Prostate gland (tissue), 2 donors: ENCODE measurements around the gene PSMG4. TPM values are rescaled to one million over a fixed set of nuclear protein-coding genes. Genes with fewer than 3 reads are reported as not detected.

Experiments
- DNase-seq: peaks from one replicate; pipeline ENCODE4 v3.0.0-alpha.2; 2019; ENCODE audit warnings: low spot score
- H3K27ac ChIP-seq, 2 donors: fragments of 200-600 bp; sonication (generic); 2 replicates each; pipeline ENCODE4 v1.5.1; 2017 to 2019
- H3K27me3 ChIP-seq: fragments of 200-600 bp; sonication (generic); replicated peaks from 2 replicates; pipeline ENCODE4 v1.5.1; 2019; ENCODE audit not compliant: insufficient read depth
- H3K36me3 ChIP-seq, 2 donors: fragments of 200-600 bp; sonication (generic); 1 replicate in 1 of 2; 2 replicates in 1 of 2; pipeline versions ENCODE4 v1.5.1 to v1.8.1; 2017 to 2019
- H3K4me1 ChIP-seq: fragments of 200-600 bp; sonication (generic); replicated peaks from 2 replicates; pipeline ENCODE4 v1.5.1; 2019
- H3K4me3 ChIP-seq, 2 donors: fragments of 200-600 bp; sonication (generic); 2 replicates each; pipeline ENCODE4 v1.5.1; 2017 to 2019
- H3K9me3 ChIP-seq: fragments of 200-600 bp; sonication (generic); 2 replicates; pipeline ENCODE4 v1.5.1; 2017
- POLR2A ChIP-seq: fragments of 450-650 bp; IDR thresholded peaks from one replicate; pipeline ENCODE4 v1.6.1; 2016; ENCODE audit warnings: antibody characterized with exemption, mild to moderate bottlenecking
- POLR2AphosphoS5 ChIP-seq: sonication (generic); formaldehyde crosslinking; IDR thresholded peaks from one replicate; pipeline ENCODE4 v1.6.1; 2017; ENCODE audit warnings: antibody characterized with exemption
- WGBS: methylation state at CpG from one replicate; pipeline ENCODE4 v1.1.5; 2018; 5-methylcytosine and 5-hydroxymethylcytosine counted together
- intact Hi-C: fragments of 100-400 bp; cut with DNase I; formaldehyde crosslinking; loops from one replicate; pipeline ENCODE4 v1.14.2; 2022
- total RNA-seq, 2 donors: library from RNA; depleted of rRNA; stranded (reverse); fragments of >200 nt; gene quantifications; one replicate each; pipeline ENCODE4 v1.1.0, GENCODE V29; 2016
- TF ChIP-seq, protein P1 (sequence below), 4 experiments: fragments of 200-600 bp in 2 of 4; fragments of 450-650 bp in 2 of 4; sonication (generic) in 2 of 4; IDR thresholded peaks; 1 replicate in 3 of 4; 2 replicates in 1 of 4; pipeline ENCODE4 v1.5.1; 2016 to 2019; ENCODE audit warnings: antibody characterized with exemption in 4 of 4, mild to moderate bottlenecking in 2 of 4, moderate library complexity in 2 of 4

The PSMG4 gene
- total RNA-seq, 2 donors from 2014 or later = 20.8 to 30.1 TPM

DNA sequence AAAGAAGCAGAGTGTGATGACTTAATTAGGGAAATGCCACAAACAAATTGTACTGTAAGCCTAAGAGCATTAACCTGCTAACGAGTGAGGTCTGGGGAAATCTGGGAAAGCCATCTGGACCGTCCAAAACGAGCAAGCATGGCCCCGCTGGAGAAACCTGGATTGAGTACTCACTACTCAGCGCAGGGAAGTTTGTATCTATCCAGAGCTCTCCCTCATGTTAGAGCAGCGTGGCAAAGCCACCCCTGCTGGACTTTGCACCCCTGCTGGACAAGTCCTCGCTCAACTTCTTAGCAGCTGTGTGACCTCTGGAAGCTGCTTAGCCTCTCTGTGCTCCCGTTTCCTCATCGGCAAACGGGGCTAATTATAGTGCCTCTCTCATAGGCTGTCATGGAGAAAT, 37.3 kb downstream of the PSMG4 start:
- H3K36me3 ChIP-seq = no peaks in the 10 kb centered on the region
- H3K4me1 ChIP-seq = no peaks in the 10 kb centered on the region
- H3K4me3 ChIP-seq = no peak overlapping the region
- H3K9me3 ChIP-seq = no peaks in the 10 kb centered on the region
- intact Hi-C loops = no loop called here
- DNase-seq = no peak
- no peaks in the 10 kb centered on the region for H3K27me3 ChIP-seq
- WGBS = 90% methylated on average over 10 of the region's 10 CpGs
- TF ChIP-seq, protein P1, sequence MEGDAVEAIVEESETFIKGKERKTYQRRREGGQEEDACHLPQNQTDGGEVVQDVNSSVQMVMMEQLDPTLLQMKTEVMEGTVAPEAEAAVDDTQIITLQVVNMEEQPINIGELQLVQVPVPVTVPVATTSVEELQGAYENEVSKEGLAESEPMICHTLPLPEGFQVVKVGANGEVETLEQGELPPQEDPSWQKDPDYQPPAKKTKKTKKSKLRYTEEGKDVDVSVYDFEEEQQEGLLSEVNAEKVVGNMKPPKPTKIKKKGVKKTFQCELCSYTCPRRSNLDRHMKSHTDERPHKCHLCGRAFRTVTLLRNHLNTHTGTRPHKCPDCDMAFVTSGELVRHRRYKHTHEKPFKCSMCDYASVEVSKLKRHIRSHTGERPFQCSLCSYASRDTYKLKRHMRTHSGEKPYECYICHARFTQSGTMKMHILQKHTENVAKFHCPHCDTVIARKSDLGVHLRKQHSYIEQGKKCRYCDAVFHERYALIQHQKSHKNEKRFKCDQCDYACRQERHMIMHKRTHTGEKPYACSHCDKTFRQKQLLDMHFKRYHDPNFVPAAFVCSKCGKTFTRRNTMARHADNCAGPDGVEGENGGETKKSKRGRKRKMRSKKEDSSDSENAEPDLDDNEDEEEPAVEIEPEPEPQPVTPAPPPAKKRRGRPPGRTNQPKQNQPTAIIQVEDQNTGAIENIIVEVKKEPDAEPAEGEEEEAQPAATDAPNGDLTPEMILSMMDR (IDR thresholded peaks at IDR 0.05) = no peak
- TF ChIP-seq POLR2A = no peak
- no peak for TF ChIP-seq POLR2AphosphoS5
- no peak overlapping the region for H3K27ac ChIP-seq

DNA sequence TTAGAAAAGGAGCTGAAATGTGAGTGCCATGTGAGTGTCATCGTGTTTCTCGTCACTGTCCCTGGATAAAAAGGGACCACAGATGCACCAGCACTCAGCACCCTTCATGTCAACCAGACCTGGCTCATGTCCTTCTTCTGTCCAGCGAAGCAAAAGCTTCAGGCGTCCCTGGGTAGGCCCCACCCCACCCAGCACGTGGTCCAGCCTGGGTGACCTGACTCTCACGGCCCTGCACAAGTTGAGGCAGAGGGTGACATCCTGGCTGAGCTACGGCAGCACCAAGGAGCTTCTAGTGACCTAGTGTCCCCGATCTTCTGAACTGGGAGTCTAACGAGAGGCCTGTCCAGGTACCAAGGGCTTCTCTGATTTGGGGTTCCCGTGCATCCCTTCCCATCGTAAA, 37.8 kb downstream of the PSMG4 start:
- Histone ChIP-seq H3K9me3 (no peaks in the 10 kb centered on the region), H3K4me1 (no peaks in the 10 kb centered on the region), H3K36me3 (no peaks in the 10 kb centered on the region), H3K27me3 (no peaks in the 10 kb centered on the region), H3K27ac (no peak overlapping the region), H3K4me3 (no peak overlapping the region)
- 88% methylated on average over 11 of the region's 11 CpGs for whole genome bisulfite sequencing
- TF ChIP-seq, protein P1 (IDR thresholded peaks at IDR 0.05) = no peak
- TF ChIP-seq POLR2A (no peak), POLR2AphosphoS5 (no peak)
- intact Hi-C loops = no loop called here
- no peak for DNase-seq

DNA sequence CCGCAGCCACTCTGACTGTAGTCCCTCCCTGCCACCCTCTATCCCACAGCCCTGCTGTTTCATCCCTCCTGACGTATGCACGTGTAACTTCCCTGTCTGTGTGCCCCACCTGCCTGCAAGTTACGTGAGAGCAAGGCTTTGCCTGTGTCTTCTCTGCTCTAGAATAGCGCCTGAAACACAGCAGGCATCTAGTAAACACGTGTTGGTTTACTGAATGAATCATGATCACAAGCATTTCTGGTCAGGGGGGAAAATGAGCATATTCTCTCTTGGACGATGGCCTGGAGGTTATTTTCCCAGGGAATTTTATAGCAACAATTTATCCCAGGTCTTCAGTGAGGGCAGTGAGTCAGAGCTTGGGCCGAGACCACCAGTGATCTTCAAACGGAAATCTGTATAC, 38.3 kb downstream of the PSMG4 start:
- Histone ChIP-seq H3K27me3 (no peaks in the 10 kb centered on the region), H3K27ac (no peak overlapping the region), H3K4me1 (no peaks in the 10 kb centered on the region), H3K4me3 (no peak overlapping the region), H3K36me3 (no peaks in the 10 kb centered on the region), H3K9me3 (no peaks in the 10 kb centered on the region)
- no peak for DNase-seq
- intact Hi-C loops = no loop called here
- WGBS = 84% methylated on average over 9 of the region's 9 CpGs
- TF ChIP-seq POLR2A (no peak), POLR2AphosphoS5 (no peak)
- TF ChIP-seq, protein P1 (IDR thresholded peaks at IDR 0.05) = no peak

DNA sequence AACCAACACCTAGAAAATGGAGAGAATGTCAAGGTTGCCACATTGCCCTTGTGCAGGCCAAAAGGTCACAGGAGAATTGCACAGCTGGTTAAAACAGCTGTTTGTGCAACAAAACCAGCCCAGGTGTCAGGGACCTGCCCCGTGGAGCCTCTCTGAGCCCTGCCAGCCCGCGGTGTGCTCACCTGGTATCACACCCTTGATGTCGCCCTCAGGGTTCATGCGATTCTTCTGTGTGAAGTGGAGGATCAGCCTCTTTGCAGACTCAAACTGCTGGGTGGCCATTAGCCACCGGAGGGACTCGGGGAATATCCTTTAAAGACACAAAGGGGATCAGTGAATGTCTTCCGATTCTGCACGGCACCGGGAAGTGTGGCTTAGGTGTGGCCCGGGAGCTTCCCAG, 39.2 kb downstream of the PSMG4 start:
- Histone ChIP-seq H3K36me3 (no peaks in the 10 kb centered on the region), H3K27me3 (no peaks in the 10 kb centered on the region), H3K4me3 (no peak overlapping the region), H3K4me1 (no peaks in the 10 kb centered on the region), H3K9me3 (no peaks in the 10 kb centered on the region), H3K27ac (no peak overlapping the region)
- WGBS = 90% methylated on average over 11 of the region's 11 CpGs
- TF ChIP-seq, protein P1 (IDR thresholded peaks at IDR 0.05) = no peak
- TF ChIP-seq POLR2A (no peak), POLR2AphosphoS5 (no peak)
- intact Hi-C loops = no loop called here
- DNase-seq = no peak

DNA sequence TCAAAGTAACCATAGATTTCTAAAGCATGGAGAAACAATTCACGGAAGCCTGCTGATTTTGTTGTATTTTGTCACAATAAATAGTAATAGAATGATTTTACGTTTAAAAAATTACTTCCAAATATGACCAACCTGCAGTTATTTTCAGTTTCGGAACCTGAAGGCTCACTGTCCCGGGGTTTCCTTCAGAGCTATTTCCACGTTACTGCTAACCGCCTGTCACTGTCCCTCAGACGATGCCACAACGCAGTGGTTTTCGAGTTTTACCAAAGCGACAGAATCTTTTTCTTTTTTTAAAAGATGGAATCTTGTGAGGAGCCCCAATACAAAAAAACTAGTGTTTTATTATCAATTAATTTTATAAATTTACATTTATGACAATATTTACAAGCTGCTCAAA, 40.5 kb downstream of the PSMG4 start:
- Histone ChIP-seq H3K27me3 (no peaks in the 10 kb centered on the region), H3K4me1 (no peaks in the 10 kb centered on the region), H3K9me3 (no peaks in the 10 kb centered on the region), H3K36me3 (no peaks in the 10 kb centered on the region), H3K4me3 (no peak overlapping the region), H3K27ac (no peak overlapping the region)
- intact Hi-C loops = no loop called here
- TF ChIP-seq, protein P1 (IDR thresholded peaks at IDR 0.05) = no peak
- TF ChIP-seq POLR2A (no peak), POLR2AphosphoS5 (no peak)
- 94% methylated on average over 10 of the region's 10 CpGs for WGBS
- DNase-seq = no peak
